Limb (tissue), 2 donors: ENCODE measurements around the gene RNASE12.
"Not testable (repeated sequence)": the region's sequence is repeated elsewhere in the genome, so short reads cannot be mapped to it uniquely, and the experiment has no call there.

Experiments
- DNase-seq, 2 donors: peaks; one replicate each; pipeline ENCODE4 v3.0.0-alpha.2; 2016; ENCODE audit errors: extremely low spot score in 2 of 2

RNASE12 gene, protein sequence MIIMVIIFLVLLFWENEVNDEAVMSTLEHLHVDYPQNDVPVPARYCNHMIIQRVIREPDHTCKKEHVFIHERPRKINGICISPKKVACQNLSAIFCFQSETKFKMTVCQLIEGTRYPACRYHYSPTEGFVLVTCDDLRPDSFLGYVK

DNA sequence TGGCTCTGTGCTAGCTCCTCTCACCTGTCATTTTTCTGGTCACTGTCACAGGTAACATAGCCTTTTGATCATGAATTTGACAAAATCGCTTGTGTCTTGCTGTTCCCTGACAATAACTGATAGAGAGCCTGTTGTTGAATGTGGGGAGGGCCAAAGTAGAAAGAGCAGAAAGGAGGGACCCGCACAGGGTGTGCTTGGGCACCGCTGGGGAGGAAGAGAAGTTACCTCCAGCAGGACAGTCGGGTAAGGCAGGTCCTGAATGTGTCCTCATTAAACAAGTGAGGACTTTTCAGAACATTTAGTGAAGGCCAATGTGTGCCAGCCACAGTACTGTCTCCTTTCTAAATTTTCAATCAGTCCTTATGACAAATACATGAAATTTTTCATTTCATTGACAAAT lies at the start of gene RNASE12:
Gene RNASE12, minus strand, starts transcription at position 142 of the 400 bp plus-strand sequence. CDS start 653 bp downstream, outside the sequence.
- DNase-seq = no peak

DNA sequence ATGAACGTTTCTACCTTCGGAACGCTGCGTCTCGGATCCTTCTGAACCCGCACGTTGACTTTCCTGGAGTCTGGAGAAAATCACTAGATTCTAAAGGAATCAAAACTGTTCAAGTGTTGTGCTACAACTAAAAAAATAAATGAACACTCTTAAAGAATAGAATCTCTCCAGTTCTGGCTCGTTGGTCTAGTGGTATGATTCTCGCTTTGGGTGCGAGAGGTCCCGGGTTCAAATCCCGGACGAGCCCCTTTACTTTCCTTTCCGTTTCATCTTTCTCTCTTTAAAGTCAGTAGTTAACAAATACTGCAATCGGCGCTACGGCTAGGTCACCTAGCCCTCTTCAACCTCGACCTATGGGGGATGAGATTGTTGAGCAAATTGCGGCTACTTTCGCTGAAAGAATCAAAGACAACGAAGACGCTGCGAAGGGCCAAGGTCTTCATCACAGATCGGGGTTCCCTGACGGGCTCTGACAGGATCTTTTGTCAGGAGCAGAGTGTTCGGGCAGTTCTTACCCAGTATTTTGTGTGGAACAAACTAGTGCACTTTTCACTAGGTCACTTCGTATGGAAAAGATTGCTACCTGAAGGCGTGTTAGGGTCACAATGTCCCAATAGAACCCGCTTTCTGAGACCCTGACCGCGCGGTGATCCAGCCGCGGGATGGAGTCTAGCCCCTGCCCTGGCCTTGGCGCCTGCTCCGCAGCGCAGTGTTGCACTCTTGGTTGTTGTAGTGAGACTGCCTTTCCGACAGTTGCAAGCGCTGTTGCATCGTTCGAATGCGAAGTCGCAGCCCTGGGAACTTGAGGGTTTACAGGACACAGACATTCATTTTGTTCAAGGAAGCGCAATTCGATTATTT lies 41.9 kb upstream of the RNASE12 start:
- peak in 1 of 2 donors; percentile 65 for DNase-seq

DNA sequence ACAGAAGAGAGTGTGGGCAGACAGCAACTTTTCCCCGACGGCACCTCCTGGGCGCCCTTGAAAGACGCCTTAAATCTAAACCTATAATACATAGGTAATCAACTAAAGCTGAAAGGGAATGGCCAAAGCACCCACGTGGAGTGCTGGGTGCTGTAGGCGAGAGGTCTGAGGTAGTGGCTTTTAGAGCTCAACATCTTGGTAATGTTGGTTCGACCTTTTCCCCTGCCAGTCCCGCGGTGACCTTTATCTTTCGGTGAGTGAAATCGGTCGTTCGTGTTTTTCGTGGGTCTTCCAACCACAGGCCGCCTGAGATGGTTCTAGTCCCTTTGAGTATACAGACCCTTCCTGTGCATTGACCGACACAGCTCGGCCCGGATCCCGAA lies 41.3 kb upstream of the RNASE12 start:
- no peak for DNase-seq

DNA sequence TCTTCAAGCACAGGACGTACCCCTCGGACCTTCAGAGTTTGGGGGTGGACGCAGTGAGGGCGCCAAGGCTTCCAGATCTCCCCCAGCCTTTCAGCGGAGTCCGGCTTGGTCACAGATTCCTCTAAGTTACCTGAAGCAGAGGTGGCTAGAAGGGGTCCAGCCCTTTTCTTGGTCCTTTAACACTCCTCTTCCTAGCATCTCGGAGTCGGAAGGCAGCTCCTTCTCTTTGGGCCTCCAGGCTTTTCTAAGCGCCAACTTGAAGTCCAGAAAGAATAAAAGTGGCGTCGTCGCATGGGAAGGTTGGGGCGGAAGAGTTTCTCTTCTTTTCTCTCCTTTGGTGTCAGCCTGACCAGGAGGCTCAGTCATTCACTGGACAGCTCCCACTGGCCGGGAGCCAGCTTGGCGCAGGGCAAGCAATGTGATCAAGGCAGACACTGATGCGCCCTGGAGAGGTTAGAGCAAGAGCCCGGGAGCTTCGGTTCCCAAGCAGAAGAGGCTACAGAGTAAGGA lies 40.8 kb upstream of the RNASE12 start:
- peak in 1 of 2 donors; percentile 60 for DNase-seq

DNA sequence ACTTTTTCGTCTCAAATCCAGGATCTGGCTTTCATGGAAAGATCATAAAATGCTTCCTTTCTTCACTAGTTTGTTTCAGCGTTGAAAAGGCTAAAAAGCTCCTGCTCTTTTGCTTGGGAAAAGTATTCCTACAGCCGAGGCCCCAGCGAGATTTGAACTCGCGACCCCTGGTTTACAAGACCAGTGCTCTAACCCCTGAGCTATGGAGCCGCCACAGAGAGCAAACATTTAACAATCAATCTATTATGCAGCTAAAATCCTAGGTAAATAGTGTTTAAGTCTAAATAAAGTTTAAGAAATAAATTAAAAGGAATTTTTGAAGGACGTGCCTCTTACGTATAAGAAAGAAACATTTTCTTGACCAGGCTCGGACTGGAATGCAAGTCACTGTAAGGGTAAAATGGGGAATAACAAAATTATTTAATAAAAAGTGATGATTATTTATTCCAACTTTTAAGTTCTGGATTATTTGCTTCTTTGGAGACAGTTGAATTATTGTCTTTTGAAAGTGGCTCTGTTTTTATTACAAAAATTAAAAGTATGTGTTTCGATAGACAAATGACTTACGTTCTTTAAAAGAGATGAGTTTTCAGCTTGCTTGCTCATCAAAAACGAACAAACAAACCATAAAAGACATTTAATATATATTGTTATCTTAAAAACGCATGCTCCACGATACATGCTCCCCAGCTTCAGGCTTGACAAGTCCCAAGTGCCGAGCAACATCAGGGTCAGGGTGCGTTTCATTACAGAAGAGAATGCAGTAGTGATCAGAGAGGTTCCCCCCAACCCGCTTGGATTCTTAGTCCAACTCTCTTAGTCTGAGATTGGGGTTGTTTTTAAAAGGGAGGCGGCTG lies 40.1 kb upstream of the RNASE12 start:
- no peak for DNase-seq

DNA sequence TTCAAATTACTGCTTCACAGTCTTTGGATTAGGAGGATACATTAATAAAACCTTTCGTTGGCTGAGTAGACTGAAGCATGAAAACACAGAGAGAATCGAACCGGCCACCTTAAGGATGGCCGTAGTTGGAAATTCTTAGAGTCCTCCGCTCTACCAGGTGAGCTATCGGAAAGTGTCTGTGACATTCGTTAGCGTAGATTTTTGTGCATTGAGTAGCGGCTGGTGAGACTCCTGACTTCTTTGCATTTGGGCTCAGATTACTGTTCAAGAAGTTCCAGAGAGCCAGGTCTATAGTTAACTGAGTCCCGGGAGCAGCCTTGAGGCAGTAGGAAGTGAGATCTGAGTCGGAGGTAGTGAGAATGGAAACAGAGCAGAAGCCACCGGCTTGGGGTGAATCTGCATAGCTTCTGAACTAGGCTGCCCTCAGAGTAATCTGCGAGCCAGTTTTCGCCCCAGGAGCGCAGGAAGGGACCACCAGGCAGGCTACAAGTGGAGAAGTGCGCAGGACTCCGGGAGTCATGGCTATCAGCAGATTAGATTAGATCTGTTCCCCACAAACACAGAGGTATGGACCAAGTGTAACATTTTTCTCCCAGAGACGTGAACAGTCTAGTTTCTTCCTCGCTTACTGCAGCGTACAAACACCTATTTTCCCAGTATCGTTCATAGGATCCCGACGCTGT lies 39.3 kb upstream of the RNASE12 start:
- peak in 1 of 2 donors; percentile 57 for DNase-seq

DNA sequence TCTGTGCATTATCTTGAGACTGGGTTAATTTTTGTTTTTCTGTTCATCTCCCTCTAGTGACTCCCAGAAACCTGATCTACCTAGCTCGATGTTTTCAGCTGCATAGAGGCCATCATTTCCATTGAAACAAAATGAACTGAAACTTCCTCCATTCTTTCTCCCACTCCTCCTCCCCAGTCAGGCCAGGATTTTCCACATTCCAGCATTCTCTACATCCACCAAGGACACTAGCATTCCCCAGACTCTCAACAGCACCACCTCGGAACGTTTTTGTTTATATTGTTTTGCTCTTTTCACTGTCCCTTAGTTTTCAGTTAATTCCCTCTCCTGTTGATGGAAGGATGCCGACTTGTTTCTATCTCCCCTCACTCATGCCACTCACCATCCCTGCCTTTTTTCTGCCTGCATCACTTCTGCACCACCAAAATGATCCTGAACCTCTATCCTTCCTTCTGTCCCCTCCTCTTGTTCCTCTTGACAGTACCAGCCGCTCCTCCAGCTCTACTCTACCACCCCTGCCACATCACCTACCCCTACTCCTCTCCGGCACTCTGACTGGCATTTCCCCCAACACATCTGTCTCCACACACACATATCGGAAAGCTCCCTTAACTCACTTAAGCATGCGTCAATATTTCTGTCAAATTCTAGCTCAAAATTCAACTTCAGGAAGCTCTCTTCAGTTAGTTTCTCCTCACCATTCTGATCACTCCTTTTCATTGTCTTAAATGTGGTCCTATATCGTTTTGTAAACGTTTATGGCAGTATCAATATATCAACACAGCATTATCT lies 37.1 kb upstream of the RNASE12 start:
- no peak for DNase-seq

DNA sequence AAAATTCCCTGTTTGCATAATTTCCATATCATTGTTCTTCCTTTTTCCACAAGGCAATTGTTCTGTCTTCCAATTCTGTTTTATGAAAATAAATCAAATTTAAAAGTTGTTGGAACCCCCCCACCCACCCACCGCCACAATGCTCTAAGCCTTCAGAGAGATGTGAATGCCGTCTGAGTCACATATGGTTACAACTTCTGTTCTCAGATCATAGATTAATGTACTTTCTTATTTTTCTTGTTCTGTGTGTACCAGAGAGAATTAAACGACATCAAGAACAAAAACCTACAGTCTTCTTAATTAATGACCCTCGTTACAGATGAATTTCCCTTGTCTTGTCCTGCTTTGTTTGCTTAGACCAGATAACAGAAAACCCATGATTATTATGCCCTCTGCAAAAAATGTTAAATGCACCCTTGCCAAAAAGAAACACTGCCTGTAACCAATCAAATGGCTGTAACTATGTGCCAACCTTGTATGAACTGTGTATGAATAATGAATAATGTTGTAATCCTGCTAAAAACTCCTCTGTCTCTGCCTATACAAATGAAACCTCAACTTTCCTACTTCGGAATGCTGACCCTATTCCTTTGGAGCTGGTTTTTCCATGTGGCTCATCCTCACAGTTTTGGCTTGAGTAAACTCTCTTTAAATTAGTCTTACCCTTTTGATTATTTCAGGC lies 36.3 kb upstream of the RNASE12 start:
- DNase-seq = no peak

DNA sequence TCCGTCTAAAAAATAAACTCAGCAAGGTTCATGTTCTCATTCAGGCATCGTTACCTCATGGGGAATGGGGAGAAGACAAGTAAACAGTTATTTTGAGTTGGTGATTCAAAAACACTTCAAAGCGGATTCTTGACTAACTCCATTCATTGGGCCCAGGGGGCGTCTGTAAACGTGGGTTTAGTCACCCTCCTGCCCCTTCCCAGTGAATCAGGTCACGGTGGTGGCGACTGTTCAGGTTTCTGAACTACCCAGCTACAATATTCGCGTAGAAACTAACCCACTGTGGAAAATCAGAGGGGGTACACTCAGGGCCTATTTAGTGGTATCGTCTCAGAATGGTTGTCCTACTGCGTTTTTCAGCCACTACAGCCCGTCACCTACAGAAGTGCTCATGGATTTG lies 35.1 kb upstream of the RNASE12 start:
- no peak for DNase-seq

DNA sequence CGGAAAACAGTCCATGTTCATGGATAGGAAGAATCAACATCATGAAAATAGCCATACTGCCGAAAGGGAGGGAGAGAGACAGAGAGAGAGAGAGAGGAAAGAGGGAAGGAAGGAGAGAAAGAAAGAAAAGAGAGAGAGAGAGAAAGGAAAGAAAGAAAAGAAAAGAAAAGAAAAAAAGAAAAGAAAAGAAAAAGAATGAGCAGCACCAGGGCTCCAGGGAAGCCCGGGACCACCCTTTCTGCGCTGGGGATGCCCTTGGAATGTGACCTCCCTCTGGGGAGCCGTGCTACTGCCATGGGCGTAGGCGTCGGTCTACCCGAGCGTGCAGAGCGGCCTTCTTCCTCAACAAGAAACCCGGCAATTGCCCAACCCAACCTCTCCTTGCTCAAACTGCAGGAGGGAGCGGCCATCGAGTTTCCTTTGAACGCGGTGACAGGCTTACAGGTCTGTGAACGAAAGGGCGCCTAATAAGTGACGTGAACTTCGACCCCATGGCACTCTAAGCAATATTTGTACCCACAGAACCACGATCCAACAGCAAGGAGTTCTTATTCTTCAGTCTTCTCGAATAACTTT lies 33.4 kb upstream of the RNASE12 start:
- DNase-seq = no peak

DNA sequence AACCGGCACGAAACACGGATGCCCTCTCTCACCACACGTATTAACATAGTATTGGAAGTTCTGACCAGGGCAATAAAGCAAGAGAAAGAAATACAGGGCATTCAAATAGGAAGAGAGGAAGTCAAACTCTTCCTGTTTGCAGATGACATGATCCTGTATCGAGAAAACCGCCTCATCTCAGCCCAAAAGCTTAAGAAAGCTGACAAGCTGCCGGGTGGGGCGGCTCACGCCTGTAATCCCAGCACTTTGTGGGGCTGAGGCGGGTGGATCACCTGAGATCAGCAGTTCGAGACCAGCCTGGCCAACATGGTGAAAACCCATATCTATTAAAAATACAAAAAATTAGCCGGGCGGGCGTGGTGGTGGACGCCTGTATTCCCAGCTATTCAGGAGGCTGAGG lies 32.6 kb upstream of the RNASE12 start:
- DNase-seq = no peak

DNA sequence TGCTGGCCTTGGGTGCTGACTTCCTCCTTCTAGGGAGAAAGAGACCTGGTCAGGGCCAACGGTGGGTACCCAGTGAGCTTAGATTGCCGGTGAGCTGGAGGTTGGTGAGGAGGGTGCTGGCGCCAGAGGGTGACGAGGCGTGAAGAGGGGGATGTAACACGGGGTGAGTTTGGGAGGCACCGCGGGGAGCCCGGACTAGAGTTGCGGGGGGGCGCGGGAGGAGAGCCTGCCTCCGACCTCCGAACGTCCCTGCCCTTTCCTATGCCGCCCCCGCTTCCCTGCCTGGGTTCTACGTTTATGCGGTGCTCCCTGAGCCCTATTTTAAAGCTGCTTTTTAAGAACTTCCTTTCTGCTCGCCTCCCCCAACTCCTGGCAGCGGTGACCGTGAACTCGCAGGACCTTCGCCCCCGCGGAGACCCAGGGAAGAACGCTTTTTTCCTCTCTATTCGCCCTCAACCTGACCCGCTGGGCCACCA lies 31.7 kb upstream of the RNASE12 start:
- DNase-seq = no peak

DNA sequence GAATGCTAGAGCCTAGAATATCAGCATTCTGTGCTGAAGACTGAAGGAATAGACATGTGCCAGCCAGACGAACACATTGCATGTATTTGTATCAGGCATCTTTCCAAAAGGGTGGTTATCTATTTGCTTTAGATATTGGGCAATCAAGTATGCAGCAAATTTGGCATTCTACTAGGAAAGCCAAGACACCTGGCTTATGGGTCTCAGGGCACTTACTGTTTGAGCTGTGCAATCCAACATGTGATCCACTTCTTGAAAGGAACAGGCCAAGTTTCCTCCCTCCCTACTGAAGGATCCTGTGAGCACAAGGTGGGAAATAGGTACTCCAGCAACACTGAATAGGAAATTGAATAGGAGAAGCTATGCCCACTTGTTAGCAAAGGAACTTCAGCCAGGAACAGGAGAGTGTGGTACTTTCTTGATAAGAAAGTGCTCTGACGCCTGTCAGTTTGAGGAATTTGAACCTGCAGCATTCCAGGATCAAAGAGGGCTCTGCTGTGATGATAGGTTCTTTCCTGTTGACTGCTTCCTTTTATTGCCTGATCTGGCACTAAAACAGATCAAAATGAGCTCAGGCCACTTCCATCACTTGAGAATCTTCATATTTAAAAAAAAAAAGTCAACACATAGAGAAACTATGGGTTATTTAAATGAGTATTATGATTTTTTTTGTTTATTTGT lies 29.8 kb upstream of the RNASE12 start:
- DNase-seq = no peak

DNA sequence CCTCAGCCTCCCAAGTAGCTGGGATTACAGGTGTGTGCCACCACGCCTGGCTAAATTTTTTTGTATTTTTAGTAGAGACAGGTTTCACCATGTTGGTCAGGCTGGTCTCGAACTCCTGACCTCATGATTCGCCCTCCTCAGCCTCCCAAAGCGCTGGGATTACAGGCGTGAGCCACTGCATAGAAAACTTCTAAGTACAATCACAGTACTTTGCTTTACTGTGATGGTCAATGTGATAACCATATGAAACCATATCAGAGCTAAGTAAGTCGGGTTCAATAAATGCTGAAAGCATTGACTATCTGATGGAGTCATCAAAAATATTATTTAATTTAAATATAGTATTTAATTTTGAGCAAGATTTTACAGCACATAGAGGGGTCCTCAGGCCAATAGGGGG lies 28.5 kb upstream of the RNASE12 start:
- DNase-seq = not testable (repeated sequence)

DNA sequence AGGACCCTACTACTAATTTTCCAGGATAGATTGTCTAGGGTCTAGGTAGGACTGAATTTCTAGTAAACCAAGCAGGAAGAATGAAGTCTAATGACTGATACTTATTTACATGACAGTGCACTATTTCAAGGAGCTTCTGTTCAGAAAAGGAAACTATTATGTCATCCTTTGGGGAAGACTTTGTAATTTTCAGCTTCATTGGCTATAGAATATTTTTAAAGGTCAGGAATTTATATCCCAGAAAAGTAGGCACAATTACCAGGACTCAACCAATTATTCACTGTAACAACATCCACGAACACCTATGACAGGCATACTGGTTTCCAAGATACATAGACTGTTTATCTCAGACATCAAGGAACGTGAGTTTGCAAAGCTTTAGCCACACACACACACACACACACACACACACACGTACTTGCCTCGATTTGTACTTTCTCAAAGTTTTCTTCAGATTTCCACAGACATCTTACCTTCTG lies 27.1 kb upstream of the RNASE12 start:
- DNase-seq = no peak

DNA sequence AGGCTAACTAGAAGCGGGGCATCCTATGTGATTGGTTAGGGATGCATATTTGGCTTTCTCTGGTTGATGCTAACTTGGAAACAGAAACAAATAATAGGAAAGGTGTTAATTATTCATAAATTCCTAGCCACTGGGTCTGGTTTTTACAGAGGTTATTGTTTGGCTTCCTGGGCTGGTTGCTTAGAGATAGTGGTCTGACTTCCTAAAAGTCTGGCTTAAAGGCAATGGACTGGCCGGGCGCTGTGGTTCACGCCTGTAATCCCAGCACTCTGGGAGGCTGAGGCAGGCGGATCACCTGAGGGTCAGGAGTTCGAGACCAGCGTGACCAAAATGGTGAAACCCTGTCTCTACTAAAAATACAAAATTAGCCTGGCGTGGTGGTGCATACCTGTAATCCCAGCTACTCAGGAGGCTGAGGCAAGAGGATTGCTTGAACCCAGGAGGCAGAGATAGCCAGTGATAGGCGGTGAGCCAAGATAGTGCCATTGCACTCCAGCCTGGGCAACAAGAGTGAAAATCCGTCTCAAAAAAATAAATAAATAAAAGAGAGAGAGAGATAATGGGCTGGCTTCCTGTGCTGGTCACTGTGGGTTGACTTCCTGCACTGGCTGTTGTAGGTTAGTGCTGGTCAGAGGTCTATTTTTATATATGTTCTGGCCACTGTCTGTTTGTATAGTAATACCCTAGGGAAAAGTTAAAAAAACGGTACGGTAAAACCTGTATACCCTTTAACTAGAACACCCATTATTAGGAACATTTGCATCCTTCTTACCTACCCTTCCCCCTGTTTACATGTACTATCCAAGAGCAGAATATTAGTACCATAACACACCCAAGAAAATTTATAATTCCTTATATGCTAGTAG lies 26.2 kb upstream of the RNASE12 start:
- DNase-seq = no peak

DNA sequence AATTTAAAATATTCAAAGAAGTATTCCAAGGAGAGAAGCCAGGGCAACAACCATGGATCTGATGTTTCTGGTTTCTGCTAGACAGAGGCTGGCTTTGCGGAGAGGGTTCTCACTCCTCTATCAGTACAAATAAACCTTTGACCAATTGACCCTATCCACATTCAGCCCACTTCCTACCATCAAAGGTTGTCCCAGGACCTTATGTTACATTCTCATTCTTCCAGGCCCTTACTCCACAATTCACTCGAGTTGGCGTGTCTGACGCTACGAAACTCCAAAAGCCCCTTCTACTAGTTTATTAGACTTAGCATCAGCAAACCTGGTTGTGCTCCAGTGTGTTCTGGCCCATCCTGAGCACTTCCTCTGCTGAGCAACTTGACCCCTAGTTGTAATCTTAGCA lies 24.8 kb upstream of the RNASE12 start:
- DNase-seq = no peak
